ENCODE measurements around the gene PPP5C. TPM values are rescaled to one million over a fixed set of nuclear protein-coding genes. Genes with fewer than 3 reads are reported as not detected.

Gene PPP5C
- total RNA-seq, 1 donor from 2014 or later, result 77.3 TPM

Other genes with a start within 250 kb of the PPP5C start
- gene IGFL3, start 222.4 kb upstream of the PPP5C start, total RNA-seq, result not detected
- gene IGFL2, start 198.8 kb upstream of the PPP5C start, total RNA-seq, result not detected
- gene IGFL1, start 117.3 kb upstream of the PPP5C start, total RNA-seq, result not detected
- 73.8 TPM for gene HIF3A, start 50.0 kb upstream of the PPP5C start, total RNA-seq
- gene CCDC8, start 66.5 kb downstream of the PPP5C start, total RNA-seq, result 28.9 TPM
- not detected for gene PNMA8C, start 81.8 kb downstream of the PPP5C start, total RNA-seq
- gene PNMA8A, start 124.5 kb downstream of the PPP5C start, total RNA-seq, result 7.6 TPM
- 0.68 TPM for gene PNMA8B, start 148.8 kb downstream of the PPP5C start, total RNA-seq